Stimulated activated CD4-positive, alpha-beta T cell treated with anti-CD3 and anti-CD28 coated beads, Interleukin-12 subunit alpha, Interleukin-12 subunit beta, amount 100 ng/mL, for 48 hours (primary cell): ENCODE data around the gene PGLYRP1.

Experiments used
- DNase-seq, 3 donors: peaks; one replicate each; pipeline ENCODE4 v3.0.0-alpha.2; 2020; ENCODE audit warnings: low read depth in 2 of 3, low spot score in 1 of 3

The PGLYRP1 gene

GRCh38 chr19:45971260-45971902 is 51.5 kb downstream of the PGLYRP1 start:
- no peak for DNase-seq

- no peak for DNase-seq
Measured at GRCh38 chr19:45969676-45970075, 53.2 kb downstream of the PGLYRP1 start.
